Kidney epithelial cell (primary cell): ENCODE results near the gene KCNT2. TPM values are rescaled to one million over a fixed set of nuclear protein-coding genes. Genes with fewer than 3 reads are reported as not detected.

ENCODE experiments used
- DNase-seq: peaks from one replicate; pipeline ENCODE4 v3.0.0-alpha.2; 2010; ENCODE audit warnings: low read depth
- H3K27me3 ChIP-seq: 2 replicates; pipeline ENCODE4 v1.6.0; 2011; ENCODE audit warnings: low read length; ENCODE audit not compliant: control insufficient read depth, insufficient read depth
- H3K36me3 ChIP-seq: 2 replicates; pipeline ENCODE4 v1.5.1; 2011; ENCODE audit warnings: low read length; ENCODE audit not compliant: control insufficient read depth, insufficient read depth
- H3K4me3 ChIP-seq: 2 replicates; pipeline ENCODE4 v1.5.1; 2011; ENCODE audit warnings: low read depth, mild to moderate bottlenecking, control low read depth, low read length
- CTCF ChIP-seq: IDR thresholded peaks from 2 replicates; pipeline ENCODE4 v1.5.1; 2011; ENCODE audit warnings: mild to moderate bottlenecking, moderate library complexity, low read length, control low read depth, inconsistent platforms; ENCODE audit not compliant: insufficient read depth, poor library complexity, severe bottlenecking
- total RNA-seq: library from RNA; depleted of rRNA; stranded (reverse); fragments of >200 nt; gene quantifications from 2 replicates; pipeline ENCODE4 v1.2.3, GENCODE V29; 2015

Gene KCNT2
- total RNA-seq, 1 donor from 2014 or later, result 1.8 TPM

- Histone ChIP-seq H3K27me3 (no peaks in the 10 kb centered on the region), H3K36me3 (no peaks in the 10 kb centered on the region), H3K4me3 (no peak overlapping the region)
- no peak for DNase-seq
- no peak for TF ChIP-seq CTCF
Observed at GRCh38 chr1:196312739-196313138, 295.5 kb downstream of the KCNT2 start.

- no peak for DNase-seq
- H3K27me3 ChIP-seq, result no peaks in the 10 kb centered on the region
- no peak overlapping the region for H3K4me3 ChIP-seq
- no peak for TF ChIP-seq CTCF
- H3K36me3 ChIP-seq, result no peaks in the 10 kb centered on the region
Observed at GRCh38 chr1:196309386-196309785, 298.9 kb downstream of the KCNT2 start.

- no peak for TF ChIP-seq CTCF
- no peak overlapping the region for H3K4me3 ChIP-seq
- H3K36me3 ChIP-seq, result no peaks in the 10 kb centered on the region
- DNase-seq, result no peak
- no peaks in the 10 kb centered on the region for H3K27me3 ChIP-seq
Observed at GRCh38 chr1:196308176-196308575, 300.1 kb downstream of the KCNT2 start.

- no peaks in the 10 kb centered on the region for H3K27me3 ChIP-seq
- DNase-seq, result no peak
- H3K4me3 ChIP-seq, result no peak overlapping the region
- no peaks in the 10 kb centered on the region for H3K36me3 ChIP-seq
- no peak for TF ChIP-seq CTCF
Observed at GRCh38 chr1:196306421-196306820, 301.8 kb downstream of the KCNT2 start.

GRCh38 chr1:196305216-196305615 lies 303.0 kb downstream of the KCNT2 start:
- Histone ChIP-seq H3K36me3 (no peaks in the 10 kb centered on the region), H3K27me3 (no peaks in the 10 kb centered on the region), H3K4me3 (no peak overlapping the region)
- TF ChIP-seq CTCF, result no peak
- DNase-seq, result no peak

- Histone ChIP-seq H3K4me3 (no peak overlapping the region), H3K36me3 (no peaks in the 10 kb centered on the region), H3K27me3 (no peaks in the 10 kb centered on the region)
- DNase-seq, result no peak
- TF ChIP-seq CTCF, result no peak
Observed at GRCh38 chr1:196302981-196303380, 305.3 kb downstream of the KCNT2 start.
